GM19324 (cell line): Measurements from ENCODE around the gene MYCBP2.
"Not testable (repeated sequence)": the region's sequence is repeated elsewhere in the genome, so short reads cannot be mapped to it uniquely, and the experiment has no call there.

Experiments used
- ATAC-seq: cut with Tn5 transposase; IDR thresholded peaks from one replicate; pipeline ENCODE4 v1.9.1; 2021; ENCODE audit warnings: mild to moderate bottlenecking, moderate library complexity; ENCODE audit not compliant: unreplicated experiment, low FRiP score

MYCBP2 gene

DNA sequence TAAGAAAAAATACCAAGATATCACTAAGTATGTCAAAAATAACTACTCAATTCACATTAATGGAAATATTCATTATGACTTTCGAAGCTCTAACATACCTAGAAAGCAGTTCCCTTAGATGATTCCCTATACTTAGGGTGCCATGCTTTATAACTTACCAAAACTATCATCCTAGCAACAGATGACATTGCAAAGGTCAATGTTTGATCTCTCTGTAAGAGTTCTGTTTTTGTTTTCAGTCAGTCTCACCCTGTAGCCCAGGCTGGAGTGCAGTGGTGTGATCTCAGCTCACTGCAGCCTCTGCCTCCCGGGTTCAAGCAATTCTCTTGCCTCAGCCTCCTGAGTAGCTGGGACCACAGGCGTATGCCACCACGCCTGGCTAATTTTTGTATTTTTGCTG lies 318.6 kb downstream of the MYCBP2 start:
- ATAC-seq, result not testable (repeated sequence)

DNA sequence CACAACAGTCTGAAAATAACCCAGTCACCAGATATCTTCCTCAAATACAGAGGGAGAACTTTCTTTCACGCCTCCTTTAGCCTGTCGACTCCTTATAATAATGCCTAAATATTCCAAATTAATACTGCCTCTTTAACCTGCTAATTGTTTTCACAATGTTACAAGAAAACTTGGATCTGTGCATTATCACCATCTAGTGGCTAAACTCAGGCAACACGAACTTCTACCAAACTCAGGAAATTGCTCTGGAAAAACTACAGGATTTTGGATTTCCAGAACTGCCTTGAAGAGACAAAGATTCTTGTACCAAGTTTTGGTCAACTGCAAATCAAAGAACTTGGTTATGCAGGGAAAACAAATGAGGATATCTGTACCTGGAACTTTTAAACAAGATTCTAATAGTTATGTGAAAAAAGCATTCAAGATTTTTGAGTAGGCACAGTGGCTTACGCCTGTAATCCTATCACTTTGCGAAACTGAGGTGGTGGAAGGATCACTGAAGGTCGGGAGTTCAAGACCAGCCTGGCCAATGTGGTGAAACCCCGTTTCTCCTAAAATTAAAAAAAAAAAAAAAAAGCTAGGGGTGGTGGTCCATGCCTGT lies 324.2 kb downstream of the MYCBP2 start:
- ATAC-seq, result no peak

DNA sequence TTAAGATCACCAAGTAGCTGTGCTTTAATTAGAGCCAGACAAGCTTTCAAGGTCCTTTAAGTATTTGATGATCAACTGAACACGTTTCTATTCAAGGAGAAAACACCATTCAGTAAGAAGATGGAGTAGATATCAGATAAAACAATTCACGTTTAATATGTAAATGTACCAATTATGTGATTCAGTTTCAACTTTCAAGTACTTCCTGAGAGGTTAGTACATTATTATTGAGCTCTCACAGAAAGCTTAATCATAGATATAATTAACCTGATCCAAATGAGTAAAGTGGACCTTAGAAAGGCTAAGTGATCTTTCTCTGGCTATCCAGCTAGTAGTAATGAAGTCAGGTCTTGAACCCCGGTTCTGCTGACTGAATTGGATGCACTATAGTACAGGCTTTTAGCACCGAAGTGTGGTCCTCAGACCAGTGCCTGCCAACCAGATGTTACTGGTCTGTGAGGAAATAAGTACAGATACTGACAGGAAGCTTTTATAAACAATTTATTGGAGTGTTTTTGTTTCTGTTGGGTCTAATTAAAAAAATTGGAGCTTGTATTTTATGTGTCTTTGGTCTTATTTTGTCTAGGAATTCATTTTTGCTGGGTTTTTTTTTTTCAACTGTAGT lies 324.8 kb downstream of the MYCBP2 start:
- ATAC-seq, result no peak

DNA sequence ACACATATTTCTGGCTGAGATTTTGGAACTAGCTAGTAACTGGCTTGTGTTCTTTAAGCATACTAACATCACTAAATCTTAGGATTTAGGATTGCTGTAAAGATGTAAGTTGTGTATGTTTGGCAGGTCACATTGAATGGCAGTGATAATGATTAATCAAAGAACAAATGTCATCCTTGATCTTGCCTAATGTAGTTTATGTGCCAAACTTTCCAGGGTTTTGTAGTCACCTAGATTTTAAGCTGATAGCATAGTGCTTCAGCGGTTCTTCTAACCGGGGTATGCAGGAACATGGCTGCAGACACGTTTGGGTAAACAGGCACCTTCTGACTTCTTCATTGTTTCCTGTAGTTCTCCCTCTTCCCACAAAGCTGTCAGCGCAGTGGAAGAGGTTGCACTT lies 325.4 kb downstream of the MYCBP2 start:
- ATAC-seq, result no peak

DNA sequence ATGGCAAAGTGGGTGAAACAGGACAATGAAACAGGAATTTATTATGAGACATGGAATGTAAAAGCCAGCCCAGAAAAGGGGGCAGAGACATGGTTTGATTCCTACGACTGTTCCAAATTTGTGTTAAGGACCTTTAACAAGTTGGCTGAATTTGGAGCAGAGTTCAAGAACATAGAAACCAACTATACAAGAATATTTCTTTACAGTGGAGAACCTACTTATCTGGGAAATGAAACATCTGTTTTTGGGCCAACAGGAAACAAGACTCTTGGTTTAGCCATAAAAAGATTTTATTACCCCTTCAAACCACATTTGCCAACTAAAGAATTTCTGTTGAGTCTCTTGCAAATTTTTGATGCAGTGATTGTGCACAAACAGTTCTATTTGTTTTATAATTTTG lies 326.4 kb downstream of the MYCBP2 start:
- ATAC-seq, result no peak
